ENCODE measurements around the gene VWA8. TPM values are rescaled to one million over a fixed set of nuclear protein-coding genes. Genes with fewer than 3 reads are reported as not detected.

The VWA8 gene
- total and polyA plus RNA-seq, 12 donors = 7.5 to 71.6 (median 54.3) TPM

DNA sequence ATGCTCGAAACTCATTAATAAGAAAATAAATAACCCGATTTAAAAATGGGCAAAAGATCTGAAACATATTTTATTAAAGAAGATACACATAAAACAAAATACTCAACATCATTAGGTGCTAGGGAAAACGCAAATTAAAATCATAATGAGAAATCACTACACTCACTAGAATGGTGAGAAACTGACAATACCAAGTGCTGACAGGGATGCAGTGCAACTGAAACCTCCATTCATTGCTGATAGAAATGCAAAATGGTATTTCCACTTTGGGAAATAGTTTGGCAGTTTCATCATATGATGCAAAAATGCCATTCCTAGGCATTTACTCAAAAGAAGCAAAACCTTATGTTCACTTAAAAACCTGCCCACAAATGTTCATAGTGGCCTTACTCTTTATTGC lies 278.1 kb downstream of the VWA8 start:
- peaks cover 0 to 18% (median 6%) of the 10 kb centered on the region in 9 donors for H3K4me1 ChIP-seq
- no peak overlapping the region for H3K4me3 ChIP-seq
- TF ChIP-seq, protein P1, sequence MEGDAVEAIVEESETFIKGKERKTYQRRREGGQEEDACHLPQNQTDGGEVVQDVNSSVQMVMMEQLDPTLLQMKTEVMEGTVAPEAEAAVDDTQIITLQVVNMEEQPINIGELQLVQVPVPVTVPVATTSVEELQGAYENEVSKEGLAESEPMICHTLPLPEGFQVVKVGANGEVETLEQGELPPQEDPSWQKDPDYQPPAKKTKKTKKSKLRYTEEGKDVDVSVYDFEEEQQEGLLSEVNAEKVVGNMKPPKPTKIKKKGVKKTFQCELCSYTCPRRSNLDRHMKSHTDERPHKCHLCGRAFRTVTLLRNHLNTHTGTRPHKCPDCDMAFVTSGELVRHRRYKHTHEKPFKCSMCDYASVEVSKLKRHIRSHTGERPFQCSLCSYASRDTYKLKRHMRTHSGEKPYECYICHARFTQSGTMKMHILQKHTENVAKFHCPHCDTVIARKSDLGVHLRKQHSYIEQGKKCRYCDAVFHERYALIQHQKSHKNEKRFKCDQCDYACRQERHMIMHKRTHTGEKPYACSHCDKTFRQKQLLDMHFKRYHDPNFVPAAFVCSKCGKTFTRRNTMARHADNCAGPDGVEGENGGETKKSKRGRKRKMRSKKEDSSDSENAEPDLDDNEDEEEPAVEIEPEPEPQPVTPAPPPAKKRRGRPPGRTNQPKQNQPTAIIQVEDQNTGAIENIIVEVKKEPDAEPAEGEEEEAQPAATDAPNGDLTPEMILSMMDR (IDR thresholded peaks at IDR 0.05) = no peak
- DNase-seq (no peak), ATAC-seq (no peak)
- 99% methylated on average over 3 of the region's 3 CpGs for WGBS, 2 donors
- no peaks in the 10 kb centered on the region for H3K9me3 ChIP-seq
- no peak overlapping the region for H3K27ac ChIP-seq
- no peaks in the 10 kb centered on the region for H3K27me3 ChIP-seq
- intact Hi-C loops (cut with DNase I) = no loop called here
- H3K36me3 ChIP-seq = peaks cover 0 to 46% (median 13%) of the 10 kb centered on the region in 9 donors

GRCh38 chr13:41682001-41682400 lies 278.9 kb downstream of the VWA8 start:
- H3K36me3 ChIP-seq = peaks cover 0 to 39% (median 13%) of the 10 kb centered on the region in 9 donors
- 54 to 81% methylated on average over 2 of the region's 2 CpGs for WGBS, 2 donors
- ATAC-seq = peak in 2 of 8 donors; percentile 47 to 51
- H3K4me3 ChIP-seq = no peak overlapping the region
- no peak overlapping the region for H3K27ac ChIP-seq
- intact Hi-C loops (cut with DNase I) = no loop called here
- no peak for DNase-seq
- H3K27me3 ChIP-seq = no peaks in the 10 kb centered on the region
- TF ChIP-seq, protein P1 (IDR thresholded peaks at IDR 0.05) = no peak
- peaks cover 0 to 18% (median 7%) of the 10 kb centered on the region in 9 donors for H3K4me1 ChIP-seq
- H3K9me3 ChIP-seq = no peaks in the 10 kb centered on the region

- H3K27me3 ChIP-seq = no peaks in the 10 kb centered on the region
- peaks cover 0 to 18% (median 7%) of the 10 kb centered on the region in 9 donors for H3K4me1 ChIP-seq
- ATAC-seq (peak in 1 of 8 donors; percentile 55), DNase-seq (no peak)
- TF ChIP-seq, protein P1 (IDR thresholded peaks at IDR 0.05) = no peak
- intact Hi-C loops (cut with DNase I) = no loop called here
- no peak overlapping the region for H3K27ac ChIP-seq
- 80 to 87% methylated on average over 3 of the region's 3 CpGs for WGBS, 2 donors
- peaks cover 0 to 37% (median 13%) of the 10 kb centered on the region in 9 donors for H3K36me3 ChIP-seq
- no peak overlapping the region for H3K4me3 ChIP-seq
- H3K9me3 ChIP-seq = no peaks in the 10 kb centered on the region
Measured at GRCh38 chr13:41681587-41681986, 279.3 kb downstream of the VWA8 start.

DNA sequence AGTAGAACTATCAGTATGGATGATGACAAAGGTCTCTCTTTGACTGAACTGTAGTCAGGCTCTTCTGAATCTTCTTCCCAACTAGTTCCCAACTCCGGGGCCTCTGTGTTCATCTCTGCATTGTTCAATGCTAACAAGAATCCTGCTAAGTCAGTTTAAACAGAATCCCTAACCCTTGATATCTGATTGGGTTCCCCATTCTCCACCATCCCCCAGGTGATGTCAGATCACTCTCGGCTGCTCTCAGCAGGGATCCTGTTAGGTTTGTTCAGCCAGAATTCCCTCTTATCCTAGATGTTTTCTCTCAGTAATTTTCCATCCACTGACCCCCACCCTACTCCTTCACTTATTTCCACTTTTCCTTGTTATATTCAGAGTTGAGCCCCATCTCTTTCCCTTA lies 280.0 kb downstream of the VWA8 start:
- ATAC-seq (no peak), DNase-seq (no peak)
- H3K27ac ChIP-seq = no peak overlapping the region
- H3K4me1 ChIP-seq = peaks cover 0 to 18% (median 7%) of the 10 kb centered on the region in 9 donors
- H3K4me3 ChIP-seq = no peak overlapping the region
- WGBS, 2 donors = 90 to 97% methylated on average over 2 of the region's 2 CpGs
- H3K9me3 ChIP-seq = no peaks in the 10 kb centered on the region
- TF ChIP-seq, protein P1 (IDR thresholded peaks at IDR 0.05) = no peak
- H3K36me3 ChIP-seq = peaks cover 0 to 37% (median 13%) of the 10 kb centered on the region in 9 donors
- intact Hi-C loops (cut with DNase I) = no loop called here
- H3K27me3 ChIP-seq = no peaks in the 10 kb centered on the region

Measured in heart right ventricle (tissue), 16 donors.